Measurements from ENCODE around the gene FAM163B.

GRCh38 chr9:133578524-133579441 lies 30.4 kb downstream of the FAM163B start:
- TF ChIP-seq POLR2AphosphoS5 (IDR thresholded peaks at IDR 0.05; ENCODE audit: low read depth) (no peak), CTCF (IDR thresholded peaks at IDR 0.05; ENCODE audit: insufficient read depth, low read length) (no peak)
